Adrenal gland (tissue), 5 donors: ENCODE results near the gene PRDM15.

Experiments used
- CTCF ChIP-seq, 6 experiments: fragments of 450-650 bp in 4 of 6; fragments of 200-600 bp in 2 of 6; sonication (generic) in 1 of 6; IDR thresholded peaks; 1 replicate in 5 of 6; 2 replicates in 1 of 6; pipeline versions ENCODE4 v1.5.1 to v1.8.0; 2016 to 2021; ENCODE audit warnings: antibody characterized with exemption in 6 of 6, mild to moderate bottlenecking in 2 of 6, moderate library complexity in 1 of 6
- POLR2A ChIP-seq, 2 donors: fragments of 450-650 bp; IDR thresholded peaks; one replicate each; pipeline ENCODE4 v1.6.1; 2017; ENCODE audit warnings: antibody characterized with exemption in 2 of 2, mild to moderate bottlenecking in 2 of 2, moderate library complexity in 1 of 2
- donor health status: DM: no; HTN: no; CAD: no.

GRCh38 chr21:41903559-41904351, 24.6 kb upstream of the PRDM15 start:
- TF ChIP-seq CTCF (IDR thresholded peaks at IDR 0.05) = no peak
- TF ChIP-seq POLR2A (IDR thresholded peaks at IDR 0.05) = no peak
